AG09309 (cell line): ENCODE results near the gene CHMP6.

Experiments
- DNase-seq: peaks from one replicate; pipeline ENCODE4 v3.0.0-alpha.2; 2010; ENCODE audit warnings: low read depth
- H3K4me3 ChIP-seq: 2 replicates; pipeline ENCODE4 v1.5.1; 2011; ENCODE audit warnings: mild to moderate bottlenecking, low read depth, low read length, moderate library complexity; ENCODE audit not compliant: control insufficient read depth
- CTCF ChIP-seq: IDR thresholded peaks from 2 replicates; pipeline ENCODE4 v1.5.1; 2011; ENCODE audit warnings: mild to moderate bottlenecking, low read depth, low read length, inconsistent platforms; ENCODE audit not compliant: insufficient read depth, control insufficient read depth; ENCODE audit errors: missing control alignments

The CHMP6 gene

GRCh38 chr17:80951121-80952090 is 40.2 kb upstream of the CHMP6 start:
- no peak for DNase-seq
- no peak overlapping the region for H3K4me3 ChIP-seq
- TF ChIP-seq CTCF = no peak

- no peak for TF ChIP-seq CTCF
- H3K4me3 ChIP-seq = no peak overlapping the region
- no peak for DNase-seq
Observed at GRCh38 chr17:80952291-80952690, 39.4 kb upstream of the CHMP6 start.

GRCh38 chr17:80953471-80954315 is 37.9 kb upstream of the CHMP6 start:
- no peak overlapping the region for H3K4me3 ChIP-seq
- no peak for DNase-seq
- TF ChIP-seq CTCF = no peak

- H3K4me3 ChIP-seq = no peak overlapping the region
- no peak for TF ChIP-seq CTCF
- DNase-seq = no peak
Observed at GRCh38 chr17:80955078-80955477, 36.6 kb upstream of the CHMP6 start.

- no peak for TF ChIP-seq CTCF
- DNase-seq = no peak
Observed at GRCh38 chr17:80955671-80956280, 35.9 kb upstream of the CHMP6 start.

More at GRCh38 chr17:80955671-80956280, 35.9 kb upstream of the CHMP6 start:
- H3K4me3 ChIP-seq = no peak overlapping the region
